ENCODE data around the gene SYT7.
"Not testable (repeated sequence)": the region's sequence is repeated elsewhere in the genome, so short reads cannot be mapped to it uniquely, and the experiment has no call there.

SYT7 gene

DNA sequence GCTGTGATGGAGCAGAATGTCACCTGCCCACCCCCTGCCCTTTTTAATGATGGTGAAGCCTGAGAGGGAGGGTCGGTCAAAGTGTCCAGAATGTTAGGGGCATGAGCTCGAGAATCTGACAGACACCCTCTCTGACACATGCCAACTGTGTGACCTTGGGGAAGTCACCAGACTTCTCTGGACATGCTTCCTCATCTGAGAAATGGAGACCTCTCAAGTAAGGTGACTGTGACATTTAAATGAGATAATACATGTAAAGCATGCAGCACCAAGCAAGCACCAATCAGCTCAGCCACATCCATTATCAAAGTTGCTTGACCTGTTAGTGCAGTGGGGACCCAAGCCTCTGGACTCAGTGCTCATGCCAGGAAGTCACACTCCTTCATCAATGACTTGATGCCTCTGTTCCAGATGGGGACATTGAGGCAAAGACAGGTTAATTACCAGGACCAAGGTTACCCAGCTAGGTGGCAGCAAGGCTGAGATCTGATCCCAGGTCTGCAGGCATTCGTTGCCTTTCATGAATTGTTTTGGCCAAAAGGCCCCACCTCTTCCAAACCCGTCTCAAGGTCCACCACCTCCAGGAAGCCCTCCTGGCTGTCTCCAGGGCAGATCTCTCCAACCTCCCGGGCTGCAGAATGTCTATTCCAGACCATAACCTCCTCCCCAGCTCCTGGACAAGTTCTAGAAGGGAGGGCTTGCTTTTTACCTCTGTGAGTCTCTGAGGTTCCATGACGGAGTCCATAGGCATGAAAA is 38.8 kb upstream of the SYT7 start:
- no peaks in the 10 kb centered on the region for H3K4me1 ChIP-seq (ENCODE audit: control insufficient read depth, insufficient read depth, low read length, poor library complexity, severe bottlenecking)
- H3K36me3 ChIP-seq (ENCODE audit: control insufficient read depth, insufficient read depth, low read length) = no peaks in the 10 kb centered on the region
- no peaks in the 10 kb centered on the region for H3K9me3 ChIP-seq (ENCODE audit: control insufficient read depth, low read length)
- H3K27ac ChIP-seq (ENCODE audit: insufficient read depth, low read length, poor library complexity, severe bottlenecking) = no peak overlapping the region
- no peak overlapping the region for H3K4me3 ChIP-seq (ENCODE audit: insufficient read depth, low read depth, low read length, poor library complexity, severe bottlenecking)
- H3K27me3 ChIP-seq (replicated peaks; ENCODE audit: control insufficient read depth, insufficient read depth, low read length, poor library complexity, severe bottlenecking) = no peaks in the 10 kb centered on the region
- no peak for DNase-seq

- DNase-seq = no peak
- Histone ChIP-seq H3K4me1 (ENCODE audit: control insufficient read depth, insufficient read depth, low read length, poor library complexity, severe bottlenecking) (no peaks in the 10 kb centered on the region), H3K9me3 (ENCODE audit: control insufficient read depth, low read length) (no peaks in the 10 kb centered on the region), H3K27ac (ENCODE audit: insufficient read depth, low read length, poor library complexity, severe bottlenecking) (no peak overlapping the region), H3K27me3 (replicated peaks; ENCODE audit: control insufficient read depth, insufficient read depth, low read length, poor library complexity, severe bottlenecking) (no peaks in the 10 kb centered on the region), H3K4me3 (ENCODE audit: insufficient read depth, low read depth, low read length, poor library complexity, severe bottlenecking) (no peak overlapping the region), H3K36me3 (ENCODE audit: control insufficient read depth, insufficient read depth, low read length) (no peaks in the 10 kb centered on the region)
Observed at GRCh38 chr11:61618978-61619377, 38.1 kb upstream of the SYT7 start.

GRCh38 chr11:61617515-61617914 is 36.6 kb upstream of the SYT7 start:
- no peaks in the 10 kb centered on the region for H3K4me1 ChIP-seq (ENCODE audit: control insufficient read depth, insufficient read depth, low read length, poor library complexity, severe bottlenecking)
- no peaks in the 10 kb centered on the region for H3K9me3 ChIP-seq (ENCODE audit: control insufficient read depth, low read length)
- DNase-seq = no peak
- H3K27me3 ChIP-seq (replicated peaks; ENCODE audit: control insufficient read depth, insufficient read depth, low read length, poor library complexity, severe bottlenecking) = no peaks in the 10 kb centered on the region
- H3K36me3 ChIP-seq (ENCODE audit: control insufficient read depth, insufficient read depth, low read length) = no peaks in the 10 kb centered on the region
- H3K27ac ChIP-seq (ENCODE audit: insufficient read depth, low read length, poor library complexity, severe bottlenecking) = no peak overlapping the region
- H3K4me3 ChIP-seq (ENCODE audit: insufficient read depth, low read depth, low read length, poor library complexity, severe bottlenecking) = no peak overlapping the region

DNA sequence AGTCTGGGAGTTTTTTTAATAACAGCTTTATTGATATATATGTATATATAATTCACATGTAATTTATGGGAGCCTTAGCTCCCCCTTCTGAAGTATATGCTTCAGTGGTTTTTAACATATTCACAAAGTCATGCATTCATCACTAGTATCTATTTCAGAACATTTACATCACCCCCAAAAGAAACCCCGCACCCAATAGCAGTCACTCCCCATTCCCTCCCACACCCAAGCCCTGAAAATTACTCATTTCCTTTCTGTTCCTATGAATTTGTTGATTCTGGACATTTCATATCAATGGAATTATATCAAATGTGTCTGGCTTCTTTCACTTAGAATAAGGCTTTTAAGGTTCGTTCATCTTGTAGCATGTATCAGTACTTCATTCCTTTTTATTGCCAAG is 35.6 kb upstream of the SYT7 start:
- no peaks in the 10 kb centered on the region for H3K4me1 ChIP-seq (ENCODE audit: control insufficient read depth, insufficient read depth, low read length, poor library complexity, severe bottlenecking)
- DNase-seq = no peak
- no peak overlapping the region for H3K4me3 ChIP-seq (ENCODE audit: insufficient read depth, low read depth, low read length, poor library complexity, severe bottlenecking)
- H3K9me3 ChIP-seq (ENCODE audit: control insufficient read depth, low read length) = no peaks in the 10 kb centered on the region
- H3K27me3 ChIP-seq (replicated peaks; ENCODE audit: control insufficient read depth, insufficient read depth, low read length, poor library complexity, severe bottlenecking) = no peaks in the 10 kb centered on the region
- no peak overlapping the region for H3K27ac ChIP-seq (ENCODE audit: insufficient read depth, low read length, poor library complexity, severe bottlenecking)
- H3K36me3 ChIP-seq (ENCODE audit: control insufficient read depth, insufficient read depth, low read length) = no peaks in the 10 kb centered on the region

DNA sequence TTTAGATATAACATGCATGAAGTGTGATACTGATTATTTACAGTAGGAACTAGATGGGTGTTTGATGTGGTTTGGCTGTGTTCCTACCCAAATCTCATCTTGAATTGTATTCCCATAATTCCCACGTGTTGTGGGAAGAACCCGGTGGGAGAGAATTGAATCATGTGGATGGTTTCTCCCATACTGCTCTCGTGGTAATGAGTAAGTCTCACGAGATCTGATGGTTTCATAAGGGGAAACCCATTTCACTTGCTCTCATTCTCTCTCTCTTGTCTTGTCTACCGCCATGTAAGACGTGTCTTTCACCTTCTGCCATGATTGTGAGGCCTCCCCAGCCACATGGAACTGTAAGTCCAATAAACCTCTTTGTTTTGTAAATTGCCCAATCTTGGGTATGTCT is 33.9 kb upstream of the SYT7 start:
- DNase-seq; H3K27ac ChIP-seq (ENCODE audit: insufficient read depth, low read length, poor library complexity, severe bottlenecking); H3K4me1 ChIP-seq (ENCODE audit: control insufficient read depth, insufficient read depth, low read length, poor library complexity, severe bottlenecking); H3K27me3 ChIP-seq (replicated peaks; ENCODE audit: control insufficient read depth, insufficient read depth, low read length, poor library complexity, severe bottlenecking); H3K36me3 ChIP-seq (ENCODE audit: control insufficient read depth, insufficient read depth, low read length); H3K4me3 ChIP-seq (ENCODE audit: insufficient read depth, low read depth, low read length, poor library complexity, severe bottlenecking); H3K9me3 ChIP-seq (ENCODE audit: control insufficient read depth, low read length): not testable (repeated sequence)

DNA sequence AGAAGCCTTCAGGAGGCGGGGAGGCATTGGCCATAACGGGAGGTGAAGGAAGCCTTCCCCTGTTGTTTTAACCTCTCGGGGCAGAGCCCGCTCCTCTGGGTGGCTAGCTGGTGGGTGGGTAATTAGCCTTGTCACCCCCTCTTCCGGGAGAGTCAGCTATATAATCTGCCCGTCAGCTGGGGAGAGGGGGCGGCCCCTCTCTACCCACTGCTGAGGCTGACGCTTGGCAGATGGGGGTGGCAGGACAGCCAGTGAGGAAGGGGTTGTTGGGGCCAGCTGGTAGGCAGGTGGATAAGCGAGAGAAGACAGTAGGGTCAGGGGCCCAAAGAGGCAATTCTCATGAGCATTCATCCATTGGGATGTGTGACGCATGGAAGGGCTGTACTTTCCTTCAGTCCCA is 33.0 kb upstream of the SYT7 start:
- no peaks in the 10 kb centered on the region for H3K27me3 ChIP-seq (replicated peaks; ENCODE audit: control insufficient read depth, insufficient read depth, low read length, poor library complexity, severe bottlenecking)
- no peak for DNase-seq
- no peak overlapping the region for H3K27ac ChIP-seq (ENCODE audit: insufficient read depth, low read length, poor library complexity, severe bottlenecking)
- H3K4me3 ChIP-seq (ENCODE audit: insufficient read depth, low read depth, low read length, poor library complexity, severe bottlenecking) = no peak overlapping the region
- no peaks in the 10 kb centered on the region for H3K4me1 ChIP-seq (ENCODE audit: control insufficient read depth, insufficient read depth, low read length, poor library complexity, severe bottlenecking)
- no peaks in the 10 kb centered on the region for H3K9me3 ChIP-seq (ENCODE audit: control insufficient read depth, low read length)
- H3K36me3 ChIP-seq (ENCODE audit: control insufficient read depth, insufficient read depth, low read length) = no peaks in the 10 kb centered on the region

- Histone ChIP-seq H3K4me3 (ENCODE audit: insufficient read depth, low read depth, low read length, poor library complexity, severe bottlenecking) (no peak overlapping the region), H3K27ac (ENCODE audit: insufficient read depth, low read length, poor library complexity, severe bottlenecking) (no peak overlapping the region), H3K27me3 (replicated peaks; ENCODE audit: control insufficient read depth, insufficient read depth, low read length, poor library complexity, severe bottlenecking) (no peaks in the 10 kb centered on the region), H3K9me3 (ENCODE audit: control insufficient read depth, low read length) (no peaks in the 10 kb centered on the region), H3K4me1 (ENCODE audit: control insufficient read depth, insufficient read depth, low read length, poor library complexity, severe bottlenecking) (no peaks in the 10 kb centered on the region), H3K36me3 (ENCODE audit: control insufficient read depth, insufficient read depth, low read length) (no peaks in the 10 kb centered on the region)
- no peak for DNase-seq
Observed at GRCh38 chr11:61613051-61613450, 32.2 kb upstream of the SYT7 start.

DNA sequence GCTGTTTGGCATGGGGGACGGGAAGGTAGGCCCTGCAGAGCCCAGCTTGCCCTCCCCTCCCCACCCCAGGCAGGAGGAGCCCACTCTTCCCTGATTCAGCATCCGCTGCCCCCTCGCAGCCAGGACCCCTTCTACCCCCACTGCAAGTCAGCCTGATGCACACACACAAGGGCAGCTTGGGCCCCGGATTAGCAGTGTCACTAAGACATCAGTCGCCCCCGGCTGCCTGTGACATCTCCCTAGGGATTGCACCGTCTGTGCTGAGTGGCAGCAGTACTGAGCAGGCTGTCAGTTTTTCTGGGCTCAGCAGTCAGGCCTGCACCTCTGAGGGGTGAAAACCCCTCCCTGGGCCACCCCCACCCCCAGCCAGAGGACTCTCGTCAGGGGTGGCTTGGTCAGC is 30.4 kb upstream of the SYT7 start:
- no peaks in the 10 kb centered on the region for H3K36me3 ChIP-seq (ENCODE audit: control insufficient read depth, insufficient read depth, low read length)
- no peak for DNase-seq
- no peak overlapping the region for H3K4me3 ChIP-seq (ENCODE audit: insufficient read depth, low read depth, low read length, poor library complexity, severe bottlenecking)

GRCh38 chr11:61610905-61611304 is 30.0 kb upstream of the SYT7 start:
- Histone ChIP-seq H3K27me3 (replicated peaks; ENCODE audit: control insufficient read depth, insufficient read depth, low read length, poor library complexity, severe bottlenecking) (no peaks in the 10 kb centered on the region), H3K36me3 (ENCODE audit: control insufficient read depth, insufficient read depth, low read length) (no peaks in the 10 kb centered on the region), H3K4me1 (ENCODE audit: control insufficient read depth, insufficient read depth, low read length, poor library complexity, severe bottlenecking) (no peaks in the 10 kb centered on the region), H3K4me3 (ENCODE audit: insufficient read depth, low read depth, low read length, poor library complexity, severe bottlenecking) (no peak overlapping the region), H3K27ac (ENCODE audit: insufficient read depth, low read length, poor library complexity, severe bottlenecking) (no peak overlapping the region), H3K9me3 (ENCODE audit: control insufficient read depth, low read length) (no peaks in the 10 kb centered on the region)
- DNase-seq = no peak

More for the DNA sequence above, 30.4 kb upstream of the SYT7 start:
- no peaks in the 10 kb centered on the region for H3K4me1 ChIP-seq (ENCODE audit: control insufficient read depth, insufficient read depth, low read length, poor library complexity, severe bottlenecking)
- H3K9me3 ChIP-seq (ENCODE audit: control insufficient read depth, low read length) = no peaks in the 10 kb centered on the region
- H3K27ac ChIP-seq (ENCODE audit: insufficient read depth, low read length, poor library complexity, severe bottlenecking) = no peak overlapping the region
- no peaks in the 10 kb centered on the region for H3K27me3 ChIP-seq (replicated peaks; ENCODE audit: control insufficient read depth, insufficient read depth, low read length, poor library complexity, severe bottlenecking)

DNA sequence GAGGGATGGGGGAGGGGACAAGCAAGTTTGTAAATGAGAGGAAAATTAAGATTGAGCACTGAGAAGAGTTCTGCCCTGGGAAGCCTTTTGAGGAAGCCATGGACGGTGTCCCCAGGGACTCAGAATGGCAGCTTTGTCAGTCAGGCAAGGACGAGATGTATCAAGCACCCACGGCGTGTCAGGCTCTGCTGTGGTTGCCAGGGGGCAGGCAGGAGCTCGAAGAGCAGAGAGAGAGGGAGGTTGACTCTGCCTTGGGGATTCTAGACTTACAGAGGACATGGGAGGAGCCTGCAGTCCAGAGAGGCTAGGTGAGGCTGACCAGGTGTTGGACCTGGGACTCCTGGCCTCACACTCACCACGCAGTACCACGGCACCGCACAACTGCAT is 29.1 kb upstream of the SYT7 start:
- Histone ChIP-seq H3K4me3 (ENCODE audit: insufficient read depth, low read depth, low read length, poor library complexity, severe bottlenecking) (no peak overlapping the region), H3K9me3 (ENCODE audit: control insufficient read depth, low read length) (no peaks in the 10 kb centered on the region), H3K4me1 (ENCODE audit: control insufficient read depth, insufficient read depth, low read length, poor library complexity, severe bottlenecking) (no peaks in the 10 kb centered on the region), H3K27me3 (replicated peaks; ENCODE audit: control insufficient read depth, insufficient read depth, low read length, poor library complexity, severe bottlenecking) (no peaks in the 10 kb centered on the region), H3K36me3 (ENCODE audit: control insufficient read depth, insufficient read depth, low read length) (no peaks in the 10 kb centered on the region), H3K27ac (ENCODE audit: insufficient read depth, low read length, poor library complexity, severe bottlenecking) (no peak overlapping the region)
- DNase-seq = no peak
